IgD-negative memory B cell (primary cell): ENCODE data around the gene EEFSEC. TPM values are rescaled to one million over a fixed set of nuclear protein-coding genes. Genes with fewer than 3 reads are reported as not detected.

ENCODE experiments used
- H3K27ac Mint-ChIP-seq, 3 donors: one replicate each; pipeline ENCODE4 v1.8.0; 2020 to 2022; ENCODE audit warnings: mild to moderate bottlenecking in 3 of 3, mixed read lengths in 3 of 3, moderate library complexity in 1 of 3
- H3K27me3 Mint-ChIP-seq: one replicate; pipeline ENCODE4 v1.8.0; 2021; ENCODE audit warnings: mixed read lengths
- H3K36me3 Mint-ChIP-seq: one replicate; pipeline ENCODE4 v1.8.0; 2020; ENCODE audit warnings: mild to moderate bottlenecking, mixed read lengths
- H3K4me1 Mint-ChIP-seq, 3 donors: one replicate each; pipeline ENCODE4 v1.8.0; 2020 to 2022; ENCODE audit warnings: mixed read lengths in 3 of 3, mild to moderate bottlenecking in 1 of 3
- H3K4me3 Mint-ChIP-seq, 4 donors: one replicate each; pipeline ENCODE4 v1.8.0; 2020 to 2022; ENCODE audit warnings: mild to moderate bottlenecking in 4 of 4, mixed read lengths in 4 of 4, moderate library complexity in 3 of 4
- H3K9me3 Mint-ChIP-seq, 3 donors: one replicate each; pipeline ENCODE4 v1.8.0; 2020 to 2021; ENCODE audit warnings: mixed read lengths in 3 of 3, mild to moderate bottlenecking in 1 of 3
- polyA plus RNA-seq: library from polyadenylated mRNA; unstranded; fragments of 300-500 nt; fragmentation: Illumina TruSeq; gene quantifications from one replicate; pipeline ENCODE4 v1.2.3, GENCODE V29; 2021

Gene EEFSEC
- polyA plus RNA-seq, 1 donor from 2014 or later: 23.1 TPM

DNA sequence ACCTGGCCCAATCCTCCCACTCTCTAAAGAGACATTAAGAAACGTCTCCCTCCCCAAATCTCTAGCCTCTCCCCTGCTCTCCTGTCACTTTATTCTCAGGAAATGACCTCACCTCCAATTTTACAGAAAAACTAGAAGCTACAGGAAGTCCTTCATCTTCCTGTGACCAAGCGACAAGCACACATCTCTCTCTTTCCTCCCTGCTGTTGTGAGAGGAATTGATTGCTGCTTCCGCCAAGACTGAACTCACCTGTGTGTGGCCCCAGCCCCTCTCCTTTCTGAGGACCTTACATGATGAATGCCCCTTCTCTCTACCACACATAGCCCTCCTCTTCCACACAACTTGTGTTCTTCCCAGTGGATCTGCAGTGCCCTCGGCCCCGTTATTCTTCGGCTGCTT, 295.2 kb downstream of the EEFSEC start:
- Mint-ChIP-seq H3K4me3 (peak overlapping the region in 1 of 4 donors; percentile 29), H3K27ac (peak overlapping the region in 1 of 3 donors; percentile 11), H3K9me3 (peaks cover 1 to 11% (median 4%) of the 10 kb centered on the region in 3 donors), H3K4me1 (peaks cover 7 to 8% (median 7%) of the 10 kb centered on the region in 3 donors), H3K36me3 (peaks cover 2% of the 10 kb centered on the region), H3K27me3 (peaks cover 9% of the 10 kb centered on the region)

DNA sequence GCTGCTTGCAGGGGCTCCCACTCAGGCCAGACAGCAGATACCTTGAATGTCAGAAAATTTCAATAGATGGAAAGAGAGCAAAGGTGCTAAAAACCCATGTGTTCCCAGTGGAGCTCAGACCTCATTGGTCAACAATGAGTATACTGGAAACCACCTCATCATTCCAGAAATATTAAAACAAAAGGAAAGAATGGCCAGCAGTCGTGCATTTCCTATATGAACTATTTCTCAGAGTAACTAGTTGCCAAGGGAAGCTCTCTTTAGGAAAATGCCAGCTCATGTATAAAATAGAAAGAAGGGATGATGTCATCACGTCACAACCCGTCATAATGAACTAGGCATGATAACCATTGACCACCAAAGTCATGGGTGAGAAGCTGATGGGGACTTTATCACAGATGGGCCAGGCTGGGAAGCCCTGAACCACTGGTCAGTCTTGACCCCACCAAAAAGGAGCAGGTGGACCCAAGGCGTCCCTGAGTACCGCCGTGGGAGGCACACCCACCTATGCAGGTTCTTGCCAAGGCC, 295.9 kb downstream of the EEFSEC start:
- peaks cover 11% of the 10 kb centered on the region for H3K27me3 Mint-ChIP-seq
- peaks cover 1 to 11% (median 4%) of the 10 kb centered on the region in 3 donors for H3K9me3 Mint-ChIP-seq
- H3K4me1 Mint-ChIP-seq: peaks cover 7 to 8% (median 7%) of the 10 kb centered on the region in 3 donors
- H3K36me3 Mint-ChIP-seq: peaks cover 2% of the 10 kb centered on the region
- no peak overlapping the region for H3K27ac Mint-ChIP-seq
- H3K4me3 Mint-ChIP-seq: no peak overlapping the region

DNA sequence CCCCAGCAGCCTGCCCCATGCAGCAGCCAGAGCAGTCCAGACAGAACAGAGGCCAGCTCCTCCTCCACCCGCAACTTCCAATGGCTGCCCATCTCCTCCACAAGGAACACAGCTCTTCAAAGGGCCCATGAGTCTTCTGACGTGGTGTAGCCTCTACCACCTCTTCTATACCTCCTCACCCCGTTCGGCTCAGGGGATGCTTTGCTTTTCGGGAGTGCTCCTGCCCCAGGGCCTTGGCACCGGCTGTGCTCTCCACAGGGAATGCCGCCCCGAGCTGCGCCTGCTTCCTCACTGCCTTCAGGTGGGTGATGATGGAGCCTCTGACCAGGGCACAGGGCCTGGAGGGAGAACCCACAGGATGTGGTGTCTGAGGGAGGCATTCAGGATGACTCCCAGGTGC, 298.8 kb downstream of the EEFSEC start:
- no peak overlapping the region for H3K27ac Mint-ChIP-seq
- peaks cover 25% of the 10 kb centered on the region for H3K27me3 Mint-ChIP-seq
- peaks cover 2% of the 10 kb centered on the region for H3K36me3 Mint-ChIP-seq
- H3K4me3 Mint-ChIP-seq: no peak overlapping the region
- H3K9me3 Mint-ChIP-seq: peaks cover 1 to 5% (median 3%) of the 10 kb centered on the region in 3 donors
- peaks cover 6 to 7% (median 7%) of the 10 kb centered on the region in 3 donors for H3K4me1 Mint-ChIP-seq

DNA sequence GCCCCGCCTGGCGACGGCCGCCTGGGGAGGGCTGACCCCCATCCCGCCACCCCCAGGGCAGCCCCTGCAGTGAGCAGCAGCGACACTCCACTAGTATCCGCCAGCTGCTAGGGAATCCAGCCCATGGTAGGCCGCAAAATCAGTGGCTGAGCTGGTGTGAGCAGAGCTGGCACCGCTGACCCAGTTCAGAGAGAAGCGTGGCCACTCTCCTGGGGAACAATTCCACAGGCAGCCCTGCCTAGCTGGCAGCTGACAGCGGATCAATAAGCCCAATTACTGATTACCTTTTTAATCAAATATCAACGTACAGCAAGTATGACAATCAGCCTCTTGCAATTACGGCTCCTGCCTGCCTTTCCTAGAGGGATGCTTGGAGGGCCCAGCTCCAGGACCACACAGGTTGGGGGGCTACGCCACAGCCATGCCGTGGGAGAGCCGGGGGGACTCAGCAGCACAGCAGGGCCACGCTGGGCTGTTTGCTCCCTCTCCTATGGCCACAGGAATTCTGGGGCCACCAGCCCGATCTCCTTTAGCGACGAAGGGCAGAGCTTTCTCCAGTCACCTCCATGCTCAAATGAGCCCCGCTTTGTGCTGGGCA, 299.5 kb downstream of the EEFSEC start:
- Mint-ChIP-seq H3K4me3 (peak overlapping the region in 1 of 4 donors; percentile 52), H3K36me3 (peaks cover 3% of the 10 kb centered on the region), H3K4me1 (peaks cover 4 to 7% (median 7%) of the 10 kb centered on the region in 3 donors), H3K9me3 (peaks cover 0 to 2% (median 1%) of the 10 kb centered on the region in 3 donors), H3K27ac (no peak overlapping the region), H3K27me3 (peaks cover 26% of the 10 kb centered on the region)

DNA sequence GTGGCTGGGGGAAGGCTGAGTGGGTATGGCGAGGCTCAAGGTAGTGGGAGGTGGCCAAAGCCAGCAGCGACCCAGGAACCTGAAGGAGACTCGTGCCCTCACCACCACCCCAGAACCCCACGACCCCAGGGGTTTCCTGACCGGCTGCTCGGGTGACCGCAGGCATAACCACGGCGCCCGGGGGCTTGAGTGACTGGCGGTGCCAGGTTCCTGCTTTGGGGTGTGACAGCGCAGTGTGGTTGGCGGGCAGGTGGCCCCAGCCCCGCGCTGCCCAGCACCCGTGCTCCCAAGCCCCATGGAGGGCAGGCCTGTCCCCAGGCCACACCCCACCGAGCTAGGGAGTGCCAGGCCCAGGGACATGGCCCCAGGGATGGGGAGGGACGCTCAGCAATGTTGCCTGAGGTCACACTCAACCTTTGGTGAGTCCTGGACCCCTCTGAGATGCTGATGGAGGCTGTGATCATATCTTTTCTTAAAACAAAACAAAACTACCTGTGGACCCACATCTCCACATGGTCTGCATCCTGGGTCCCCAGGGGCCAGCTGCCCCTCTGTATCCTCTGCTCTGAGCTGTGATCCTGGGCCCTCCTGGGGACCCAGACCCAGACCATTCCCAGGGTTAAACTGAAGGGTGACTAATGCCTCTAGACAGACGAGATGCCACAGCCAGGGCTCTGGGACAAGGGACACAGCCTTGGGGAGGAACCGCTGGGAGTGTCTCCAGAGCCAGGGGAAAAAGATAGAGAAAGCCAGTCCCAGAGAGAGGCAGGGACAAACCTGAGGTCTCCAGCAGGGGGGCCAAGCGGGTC, 300.4 kb downstream of the EEFSEC start:
- no peak overlapping the region for H3K27ac Mint-ChIP-seq
- no peak overlapping the region for H3K4me3 Mint-ChIP-seq
- peaks cover 26% of the 10 kb centered on the region for H3K27me3 Mint-ChIP-seq

DNA sequence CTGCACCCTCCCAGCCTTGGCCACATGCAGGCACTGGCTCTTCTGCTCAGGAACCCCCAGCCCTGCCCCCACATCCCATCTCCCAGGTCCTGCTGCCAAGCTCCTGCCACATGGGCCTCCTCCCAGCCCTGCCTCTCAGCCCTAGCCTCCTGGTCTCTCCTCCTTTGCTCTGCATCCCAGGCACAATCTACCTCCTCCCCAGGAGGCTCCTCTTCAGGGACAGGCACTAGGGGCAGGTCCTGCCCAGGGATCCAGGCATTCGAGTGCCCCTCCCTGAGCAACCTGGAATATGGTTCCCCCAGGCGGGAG, 301.0 kb downstream of the EEFSEC start:
- no peaks in the 10 kb centered on the region for H3K9me3 Mint-ChIP-seq
- H3K4me1 Mint-ChIP-seq: peaks cover 0 to 2% (median 0%) of the 10 kb centered on the region in 3 donors
- peaks cover 26% of the 10 kb centered on the region for H3K27me3 Mint-ChIP-seq
- H3K27ac Mint-ChIP-seq: no peak overlapping the region
- no peak overlapping the region for H3K4me3 Mint-ChIP-seq
- peaks cover 4% of the 10 kb centered on the region for H3K36me3 Mint-ChIP-seq

More for the DNA sequence above, 300.4 kb downstream of the EEFSEC start:
- Mint-ChIP-seq H3K36me3 (peaks cover 4% of the 10 kb centered on the region), H3K9me3 (peaks cover 0 to 1% (median 0%) of the 10 kb centered on the region in 3 donors), H3K4me1 (peaks cover 2 to 3% (median 3%) of the 10 kb centered on the region in 3 donors)

DNA sequence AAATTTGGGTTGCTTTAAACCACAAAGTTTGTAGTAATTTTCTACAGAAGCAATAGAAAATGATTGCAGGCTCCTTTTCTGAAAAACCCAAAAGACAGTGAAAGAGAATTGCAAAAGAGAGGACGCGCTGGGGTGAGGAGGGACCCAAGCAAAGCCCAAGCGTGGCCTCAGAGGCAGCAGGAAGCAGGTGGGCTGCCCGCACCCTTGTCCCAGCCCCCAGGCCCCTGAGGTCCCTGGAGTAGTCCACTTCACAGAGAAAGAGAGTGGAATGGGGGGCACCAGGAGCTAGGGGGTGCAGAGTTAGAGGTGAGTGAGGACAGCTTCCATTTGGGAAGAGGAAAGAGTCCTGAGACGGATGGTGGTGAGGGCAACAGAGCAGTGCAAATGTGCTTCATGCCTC, 301.8 kb downstream of the EEFSEC start:
- Mint-ChIP-seq H3K36me3 (peaks cover 3% of the 10 kb centered on the region), H3K27me3 (peaks cover 28% of the 10 kb centered on the region), H3K9me3 (no peaks in the 10 kb centered on the region), H3K4me1 (peaks cover 0 to 2% (median 0%) of the 10 kb centered on the region in 3 donors), H3K27ac (no peak overlapping the region), H3K4me3 (peak overlapping the region in 1 of 4 donors; percentile 37)

DNA sequence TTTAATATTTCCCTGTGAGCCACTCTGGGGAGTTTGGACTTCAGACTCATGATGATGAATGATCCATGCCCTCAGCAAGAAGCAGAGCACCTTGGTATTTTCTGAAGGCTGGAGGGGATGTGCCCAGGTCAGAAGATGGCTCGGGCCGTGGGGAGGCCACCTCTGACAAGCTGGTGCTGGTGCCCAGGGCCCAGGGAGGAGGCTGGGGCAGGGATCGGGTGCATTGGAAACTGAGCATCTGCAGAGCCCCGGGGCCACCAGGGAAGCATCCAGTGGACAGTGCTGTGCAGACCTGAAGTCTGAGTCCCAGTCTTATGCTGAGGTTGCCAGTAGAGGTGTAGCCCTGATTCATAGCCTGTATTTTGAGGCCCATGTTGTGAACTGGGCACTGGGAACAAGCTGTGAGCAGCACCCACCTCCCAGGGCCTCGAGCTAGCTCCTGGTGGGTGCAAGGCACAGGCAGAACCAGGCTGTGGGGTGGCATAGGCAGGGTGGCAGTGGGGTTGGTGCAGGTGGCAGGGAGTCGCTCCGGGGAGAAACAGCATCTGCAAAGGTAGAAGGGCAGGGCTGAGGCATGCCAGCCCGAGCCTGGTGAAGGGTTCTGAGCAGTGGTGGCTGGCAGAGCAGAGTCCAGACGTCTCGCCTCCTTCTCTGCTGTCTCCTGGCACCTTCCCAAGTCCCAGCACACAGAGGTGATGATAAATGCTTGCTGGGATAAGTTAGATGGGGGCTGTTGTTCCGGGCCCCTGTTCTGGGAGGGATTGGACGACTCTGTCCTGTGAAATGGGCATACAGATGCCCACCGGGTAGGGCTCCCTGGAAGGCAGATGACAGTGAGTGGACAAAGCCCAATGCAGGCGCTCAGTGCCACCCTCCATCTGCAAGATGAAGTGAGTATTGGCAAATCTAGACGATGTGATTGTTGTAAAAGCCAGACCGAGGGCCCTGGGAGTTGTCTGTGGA, 302.8 kb downstream of the EEFSEC start:
- Mint-ChIP-seq H3K27ac (no peak overlapping the region), H3K9me3 (no peaks in the 10 kb centered on the region), H3K36me3 (peaks cover 3% of the 10 kb centered on the region), H3K27me3 (peaks cover 28% of the 10 kb centered on the region), H3K4me1 (peaks cover 0 to 2% (median 0%) of the 10 kb centered on the region in 3 donors), H3K4me3 (no peak overlapping the region)

DNA sequence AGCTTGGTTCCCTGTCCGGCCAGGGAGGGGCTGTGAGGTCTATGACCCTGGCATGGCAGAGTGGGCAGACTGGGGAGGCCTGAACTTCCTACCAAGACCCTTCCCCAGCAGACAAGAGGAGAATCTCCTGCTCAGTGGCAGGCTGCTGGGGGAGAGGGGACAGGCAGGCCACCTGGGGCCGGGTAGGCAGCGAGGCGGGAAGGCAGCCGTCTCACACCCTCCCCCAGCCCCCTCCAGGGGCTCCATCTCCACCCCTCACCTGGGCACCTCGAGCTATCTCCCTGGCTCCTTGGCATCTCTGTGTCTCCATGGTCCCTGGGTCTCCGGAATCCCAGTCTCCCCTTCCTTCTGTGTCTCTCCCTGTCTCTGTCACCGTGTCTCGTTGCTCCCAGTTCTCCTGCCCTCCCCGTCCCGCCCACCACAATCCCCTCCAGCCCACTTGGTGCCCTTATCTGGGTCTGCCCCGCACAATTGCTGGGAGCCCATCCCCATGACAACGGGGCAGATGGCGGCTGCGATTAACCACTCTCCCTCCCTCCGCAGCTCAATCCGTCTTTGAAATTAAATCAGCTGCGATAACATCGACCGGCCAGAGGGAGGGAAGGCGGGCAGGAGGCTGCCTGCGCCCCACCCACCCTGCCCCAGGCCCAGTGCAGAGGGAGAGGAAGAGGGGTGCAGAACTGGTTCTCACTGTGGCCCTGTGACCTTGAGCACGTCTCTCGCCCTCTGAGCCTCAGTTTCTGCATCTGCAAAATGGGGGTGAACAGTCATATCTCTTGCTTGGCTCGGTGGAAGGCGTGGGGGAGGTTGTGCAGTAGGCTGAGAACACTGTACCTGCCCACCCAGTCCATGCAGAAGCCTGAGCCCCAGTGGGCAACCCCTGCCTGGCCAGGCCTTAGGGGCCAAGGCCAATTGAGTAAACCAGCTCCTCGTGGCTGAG, 303.8 kb downstream of the EEFSEC start:
- Mint-ChIP-seq H3K27ac (no peak overlapping the region), H3K9me3 (no peaks in the 10 kb centered on the region), H3K4me3 (no peak overlapping the region), H3K4me1 (peaks cover 0 to 2% (median 0%) of the 10 kb centered on the region in 3 donors), H3K27me3 (peaks cover 25% of the 10 kb centered on the region), H3K36me3 (peaks cover 3% of the 10 kb centered on the region)

DNA sequence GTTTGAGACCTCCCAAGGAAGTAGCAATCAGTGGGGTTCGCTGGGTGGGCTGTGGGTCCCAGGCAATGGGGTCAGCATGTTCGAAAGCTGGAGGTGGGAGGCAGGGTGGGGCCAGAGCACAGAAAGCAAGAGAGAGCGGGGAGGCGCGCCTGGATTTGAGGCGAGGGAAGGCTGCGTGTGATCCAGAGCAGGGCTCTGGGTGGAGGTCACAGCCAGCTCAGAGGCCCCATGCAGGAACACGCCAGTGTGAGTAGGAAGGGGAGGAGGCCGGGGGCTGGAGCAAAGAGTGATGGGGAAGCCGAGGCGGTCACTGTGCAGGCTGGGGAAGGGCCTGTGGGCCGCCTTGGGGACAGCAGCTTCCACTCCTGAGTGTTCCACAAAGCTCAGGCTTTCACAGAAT, 304.7 kb downstream of the EEFSEC start:
- H3K4me3 Mint-ChIP-seq: no peak overlapping the region
- H3K36me3 Mint-ChIP-seq: peaks cover 3% of the 10 kb centered on the region
- H3K27me3 Mint-ChIP-seq: peaks cover 26% of the 10 kb centered on the region
- H3K27ac Mint-ChIP-seq: no peak overlapping the region
- peaks cover 0 to 2% (median 0%) of the 10 kb centered on the region in 3 donors for H3K4me1 Mint-ChIP-seq
- no peaks in the 10 kb centered on the region for H3K9me3 Mint-ChIP-seq

Other genes starting within 250 kb of the EEFSEC start
- not detected for gene KBTBD12, start 238.2 kb upstream of the EEFSEC start, polyA plus RNA-seq
- 79.2 TPM for gene SEC61A1, start 101.0 kb upstream of the EEFSEC start, polyA plus RNA-seq
- 57.7 TPM for gene RUVBL1, start 29.7 kb upstream of the EEFSEC start, polyA plus RNA-seq